ENCODE measurements around the gene KIF19. TPM values are rescaled to one million over a fixed set of nuclear protein-coding genes. Genes with fewer than 3 reads are reported as not detected.
A peak's percentile ranks its signal among the peaks of the same experiment; 100 is the strongest.

The KIF19 gene
- total and polyA plus RNA-seq, 2 experiments from 2014 or later = 0.39 TPM; not detected in 1

DNA sequence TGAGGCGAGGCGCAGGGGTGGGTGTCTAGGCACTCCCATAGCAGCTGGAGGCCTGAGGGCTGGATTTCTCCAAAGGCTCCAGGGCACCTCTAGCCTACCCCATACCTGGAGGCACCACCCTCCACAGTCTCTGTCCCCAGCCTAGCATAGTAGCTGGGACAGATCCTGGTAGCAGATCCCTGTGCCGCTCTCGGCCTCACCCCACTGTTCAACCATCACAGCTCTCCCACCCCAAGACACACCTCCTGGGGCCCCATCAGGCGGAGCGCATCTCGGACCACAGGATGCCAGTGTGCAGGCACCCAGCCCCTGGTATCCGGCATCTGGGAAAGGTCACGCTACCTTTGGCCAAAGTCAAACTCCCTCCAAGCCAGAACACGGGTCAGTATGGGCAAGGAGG, 28.5 kb downstream of the KIF19 start:
- H3K9me3 ChIP-seq (ENCODE audit: low read depth) = no peaks in the 10 kb centered on the region
- H3K36me3 ChIP-seq = no peaks in the 10 kb centered on the region
- DNase-seq (ENCODE audit: low read depth in 1 of 2, low spot score in 1 of 2) = no peak
- no peaks in the 10 kb centered on the region for H3K4me1 ChIP-seq (ENCODE audit: low read depth)
- H3K4me3 ChIP-seq = no peak overlapping the region
- no peak for TF ChIP-seq CTCF (IDR thresholded peaks at IDR 0.05; ENCODE audit: low read depth, low read length)
- H3K27me3 ChIP-seq = peaks cover 85% of the 10 kb centered on the region
- H3K27ac ChIP-seq = no peak overlapping the region

DNA sequence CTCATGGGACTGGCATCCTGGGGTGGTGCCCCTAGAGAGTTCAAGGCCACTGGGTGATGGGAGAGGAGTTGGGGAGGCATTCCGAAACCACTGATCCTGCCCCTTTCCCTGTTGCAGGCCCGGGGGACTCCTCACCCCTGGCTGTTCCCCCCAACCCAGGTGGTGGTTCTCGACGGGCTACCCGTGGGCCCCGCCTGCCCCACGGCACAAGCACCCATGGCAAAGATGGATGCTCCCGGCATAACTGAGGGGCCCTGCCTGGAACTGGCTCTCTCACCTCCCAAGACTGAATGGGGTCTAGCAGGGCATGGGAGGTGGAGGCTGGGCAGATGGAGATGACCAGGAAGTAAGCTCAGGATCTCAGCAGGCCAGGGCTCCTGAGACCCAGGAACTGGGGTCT, 29.0 kb downstream of the KIF19 start:
- no peaks in the 10 kb centered on the region for H3K9me3 ChIP-seq (ENCODE audit: low read depth)
- H3K27me3 ChIP-seq = peaks cover 85% of the 10 kb centered on the region
- H3K36me3 ChIP-seq = no peaks in the 10 kb centered on the region
- H3K27ac ChIP-seq = no peak overlapping the region
- TF ChIP-seq CTCF (IDR thresholded peaks at IDR 0.05; ENCODE audit: low read depth, low read length) = no peak
- H3K4me3 ChIP-seq = no peak overlapping the region
- DNase-seq (ENCODE audit: low read depth in 1 of 2, low spot score in 1 of 2) = no peak
- no peaks in the 10 kb centered on the region for H3K4me1 ChIP-seq (ENCODE audit: low read depth)

DNA sequence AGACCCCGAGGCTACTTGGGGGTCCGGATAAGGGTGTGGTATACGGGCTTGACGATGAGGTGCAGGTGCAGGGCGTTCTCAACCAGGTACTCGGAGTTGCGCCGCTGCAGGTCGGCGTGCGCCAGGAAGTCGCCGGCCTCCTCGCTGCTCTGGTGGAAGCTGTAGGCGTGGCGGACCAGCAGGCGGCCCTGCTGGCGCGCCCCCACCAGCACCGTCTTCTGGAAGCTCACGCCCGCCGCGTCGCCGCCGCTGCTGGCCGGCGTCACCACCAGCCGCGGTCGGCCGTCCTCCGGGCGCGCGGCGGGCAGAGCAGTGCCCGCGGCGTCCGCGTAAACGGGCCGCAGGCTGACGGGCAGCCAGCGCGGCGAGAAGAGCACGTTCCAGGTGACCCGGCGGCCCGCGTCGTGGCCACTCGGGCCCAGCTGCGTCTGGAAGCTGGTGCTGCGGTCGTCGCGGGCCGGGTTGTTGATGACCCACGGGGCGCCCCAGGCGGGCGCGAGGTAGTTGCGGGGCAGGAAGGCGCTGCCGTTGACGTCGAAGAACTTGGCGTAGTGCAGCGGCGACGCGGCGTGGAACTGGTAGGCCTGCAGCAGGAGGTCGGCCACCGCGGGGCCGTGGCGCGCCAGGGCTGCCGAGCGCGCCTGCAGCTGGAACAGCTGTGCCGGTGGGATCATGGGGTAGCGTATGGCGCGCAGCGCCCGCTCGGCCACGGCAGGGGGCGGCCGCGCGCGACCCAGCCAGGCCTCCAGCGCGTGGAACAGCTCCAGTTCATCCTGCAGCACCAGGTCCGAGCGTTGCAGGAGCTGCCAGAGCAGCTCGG, 30.8 kb downstream of the KIF19 start:
- Histone ChIP-seq H3K9me3 (ENCODE audit: low read depth) (no peaks in the 10 kb centered on the region), H3K27ac (no peak overlapping the region), H3K4me3 (peak overlapping the region; percentile 25), H3K27me3 (peaks cover 67% of the 10 kb centered on the region), H3K36me3 (no peaks in the 10 kb centered on the region), H3K4me1 (ENCODE audit: low read depth) (no peaks in the 10 kb centered on the region)
- peak in 1 of 2 donors; percentile 61 for DNase-seq (ENCODE audit: low read depth in 1 of 2, low spot score in 1 of 2)
- no peak for TF ChIP-seq CTCF (IDR thresholded peaks at IDR 0.05; ENCODE audit: low read depth, low read length)

- H3K36me3 ChIP-seq = no peaks in the 10 kb centered on the region
- peaks cover 66% of the 10 kb centered on the region for H3K27me3 ChIP-seq
- H3K27ac ChIP-seq = no peak overlapping the region
- H3K9me3 ChIP-seq (ENCODE audit: low read depth) = no peaks in the 10 kb centered on the region
- H3K4me3 ChIP-seq = no peak overlapping the region
- no peak for TF ChIP-seq CTCF (IDR thresholded peaks at IDR 0.05; ENCODE audit: low read depth, low read length)
- no peaks in the 10 kb centered on the region for H3K4me1 ChIP-seq (ENCODE audit: low read depth)
- DNase-seq (ENCODE audit: low read depth in 1 of 2, low spot score in 1 of 2) = no peak
Measured at GRCh38 chr17:74357466-74357809, 31.4 kb downstream of the KIF19 start.

- H3K27ac ChIP-seq = no peak overlapping the region
- H3K4me1 ChIP-seq (ENCODE audit: low read depth) = no peaks in the 10 kb centered on the region
- H3K27me3 ChIP-seq = peaks cover 56% of the 10 kb centered on the region
- DNase-seq (ENCODE audit: low read depth in 1 of 2, low spot score in 1 of 2) = no peak
- no peaks in the 10 kb centered on the region for H3K9me3 ChIP-seq (ENCODE audit: low read depth)
- no peak overlapping the region for H3K4me3 ChIP-seq
- no peaks in the 10 kb centered on the region for H3K36me3 ChIP-seq
- TF ChIP-seq CTCF (IDR thresholded peaks at IDR 0.05; ENCODE audit: low read depth, low read length) = no peak
Measured at GRCh38 chr17:74358697-74359096, 32.7 kb downstream of the KIF19 start.

All from cardiac muscle cell (in vitro differentiated cells and primary cell).